Daoy (cell line): ENCODE data around the gene COL6A1. TPM values are rescaled to one million over a fixed set of nuclear protein-coding genes. Genes with fewer than 3 reads are reported as not detected.

Experiments used
- DNase-seq: peaks from one replicate; pipeline ENCODE4 v3.0.0-alpha.2; 2015; ENCODE audit warnings: low read depth
- total RNA-seq: library from RNA; depleted of rRNA; stranded (reverse); fragments of >200 nt; shearing (Covaris generic); gene quantifications from 2 replicates; pipeline ENCODE4 v1.2.3, GENCODE V29; 2014

COL6A1 gene
- total RNA-seq, 1 experiment from 2014 or later, result 536 TPM

- peak; percentile 45 for DNase-seq
These were observed 655 bp downstream of the COL6A1 start for GRCh38 chr21:45982092-45982757.

GRCh38 chr21:45982758-45983648 lies 1.4 kb downstream of the COL6A1 start:
- DNase-seq, result no peak

- DNase-seq, result no peak
These were observed 2.0 kb downstream of the COL6A1 start for GRCh38 chr21:45983649-45983965.

GRCh38 chr21:45983981-45984551 lies 2.5 kb downstream of the COL6A1 start:
- DNase-seq, result no peak

- DNase-seq, result no peak
These were observed 3.1 kb downstream of the COL6A1 start for GRCh38 chr21:45984584-45985095.

GRCh38 chr21:45985471-45986315 lies 4.1 kb downstream of the COL6A1 start:
- no peak for DNase-seq

- DNase-seq, result no peak
These were observed 4.9 kb downstream of the COL6A1 start for GRCh38 chr21:45986316-45987051.

- DNase-seq, result no peak
These were observed 5.6 kb downstream of the COL6A1 start for GRCh38 chr21:45987121-45987711.

- DNase-seq, result no peak
These were observed 7.1 kb downstream of the COL6A1 start for GRCh38 chr21:45988366-45989347.

GRCh38 chr21:45989355-45990048 lies 7.9 kb downstream of the COL6A1 start:
- no peak for DNase-seq

GRCh38 chr21:45990049-45990711 lies 8.6 kb downstream of the COL6A1 start:
- peak; percentile 6 for DNase-seq

GRCh38 chr21:45990741-45991605 lies 9.4 kb downstream of the COL6A1 start:
- DNase-seq, result peak; percentile 4

- peak; percentile 6 for DNase-seq
These were observed 10.2 kb downstream of the COL6A1 start for GRCh38 chr21:45991606-45992300.

- peak; percentile 7 for DNase-seq
These were observed 11.0 kb downstream of the COL6A1 start for GRCh38 chr21:45992301-45993209.
